Measurements from ENCODE around the gene MESP2.

Gene MESP2

GRCh38 chr15:89761009-89761831 lies 14.9 kb upstream of the MESP2 start:
- H3K4me3 ChIP-seq (ENCODE audit: low read depth, low read length), result no peak overlapping the region
- no peak for TF ChIP-seq CTCF (IDR thresholded peaks at IDR 0.05; ENCODE audit: borderline replicate concordance, insufficient read depth, low read depth, low read length)

- TF ChIP-seq CTCF (IDR thresholded peaks at IDR 0.05; ENCODE audit: borderline replicate concordance, insufficient read depth, low read depth, low read length), result no peak
- no peak overlapping the region for H3K4me3 ChIP-seq (ENCODE audit: low read depth, low read length)
Observed at GRCh38 chr15:89761929-89762328, 14.2 kb upstream of the MESP2 start.

GRCh38 chr15:89765694-89766093 lies 10.4 kb upstream of the MESP2 start:
- no peak overlapping the region for H3K4me3 ChIP-seq (ENCODE audit: low read depth, low read length)
- no peak for TF ChIP-seq CTCF (IDR thresholded peaks at IDR 0.05; ENCODE audit: borderline replicate concordance, insufficient read depth, low read depth, low read length)

GRCh38 chr15:89766357-89767311 lies 9.5 kb upstream of the MESP2 start:
- no peak overlapping the region for H3K4me3 ChIP-seq (ENCODE audit: low read depth, low read length)
- TF ChIP-seq CTCF (IDR thresholded peaks at IDR 0.05; ENCODE audit: borderline replicate concordance, insufficient read depth, low read depth, low read length), result no peak

- no peak for TF ChIP-seq CTCF (IDR thresholded peaks at IDR 0.05; ENCODE audit: borderline replicate concordance, insufficient read depth, low read depth, low read length)
- no peak overlapping the region for H3K4me3 ChIP-seq (ENCODE audit: low read depth, low read length)
Observed at GRCh38 chr15:89767411-89767915, 8.7 kb upstream of the MESP2 start.

- no peak overlapping the region for H3K4me3 ChIP-seq (ENCODE audit: low read depth, low read length)
- no peak for TF ChIP-seq CTCF (IDR thresholded peaks at IDR 0.05; ENCODE audit: borderline replicate concordance, insufficient read depth, low read depth, low read length)
Observed at GRCh38 chr15:89768071-89768500, 8.0 kb upstream of the MESP2 start.
